ENCODE results near the gene TMEM254.
"Not testable (repeated sequence)": the region's sequence is repeated elsewhere in the genome, so short reads cannot be mapped to it uniquely, and the experiment has no call there.

Gene TMEM254

GRCh38 chr10:80132299-80133139 lies 54.1 kb downstream of the TMEM254 start, which contains the start of gene PLAC9:
TSS of gene PLAC9 (plus strand) at chr10:80132730. CDS start at chr10:80132763, 33 bp downstream.
- in situ Hi-C loops (cut with MboI; ENCODE audit: low sequenced_read_pairs): no loop called here

- in situ Hi-C loops (cut with MboI; ENCODE audit: low sequenced_read_pairs): no loop called here
These were observed 54.7 kb downstream of the TMEM254 start for GRCh38 chr10:80133206-80133605.

- in situ Hi-C loops (cut with MboI; ENCODE audit: low sequenced_read_pairs): not testable (repeated sequence)
These were observed 55.2 kb downstream of the TMEM254 start for GRCh38 chr10:80133687-80134086.

GRCh38 chr10:80136134-80136571 lies 57.7 kb downstream of the TMEM254 start:
- in situ Hi-C loops (cut with MboI; ENCODE audit: low sequenced_read_pairs): no loop called here

- in situ Hi-C loops (cut with MboI; ENCODE audit: low sequenced_read_pairs): no loop called here
These were observed 58.8 kb downstream of the TMEM254 start for GRCh38 chr10:80137031-80137862.

GRCh38 chr10:80137920-80138319 lies 59.5 kb downstream of the TMEM254 start:
- in situ Hi-C loops (cut with MboI; ENCODE audit: low sequenced_read_pairs): no loop called here

- in situ Hi-C loops (cut with MboI; ENCODE audit: low sequenced_read_pairs): no loop called here
These were observed 60.8 kb downstream of the TMEM254 start for GRCh38 chr10:80139265-80139664.

GRCh38 chr10:80140251-80140650 lies 61.8 kb downstream of the TMEM254 start:
- in situ Hi-C loops (cut with MboI; ENCODE audit: low sequenced_read_pairs): no loop called here

- in situ Hi-C loops (cut with MboI; ENCODE audit: low sequenced_read_pairs): no loop called here
These were observed 63.4 kb downstream of the TMEM254 start for GRCh38 chr10:80141696-80142460.

Measured in HL-60/S4 treated with retinoic acid at 250 ng/mL for 4 days and 3 days (cell line).